ENCODE data around the gene VSIG4. TPM values are rescaled to one million over a fixed set of nuclear protein-coding genes. Genes with fewer than 3 reads are reported as not detected.
A peak's percentile ranks its signal among the peaks of the same experiment; 100 is the strongest.

Gene VSIG4
- total and polyA plus RNA-seq, 12 donors: 2.9 to 106 (median 14.8) TPM

- no peak for TF ChIP-seq CTCF (IDR thresholded peaks at IDR 0.05)
- Histone ChIP-seq H3K27ac (peak overlapping the region in 2 of 10 donors; percentile 5 to 63), H3K4me3 (no peak overlapping the region), H3K27me3 (peaks cover 0 to 34% (median 0%) of the 10 kb centered on the region in 7 donors), H3K9me3 (no peaks in the 10 kb centered on the region), H3K36me3 (no peaks in the 10 kb centered on the region), H3K4me1 (peaks cover 0 to 65% (median 0%) of the 10 kb centered on the region in 9 donors)
- ATAC-seq (no peak), DNase-seq (no peak)
- intact Hi-C loops (cut with DNase I): no loop called here
- WGBS, 2 donors: 65 to 70% methylated on average over 1 of the region's 1 CpG
Observed at GRCh38 chrX:65999563-66000148, 40.2 kb downstream of the VSIG4 start.

GRCh38 chrX:65999029-65999562 is 40.8 kb downstream of the VSIG4 start:
- peaks cover 0 to 31% (median 0%) of the 10 kb centered on the region in 7 donors for H3K27me3 ChIP-seq
- 92 to 98% methylated on average over 3 of the region's 3 CpGs for WGBS, 2 donors

GRCh38 chrX:65997978-65998717 is 41.7 kb downstream of the VSIG4 start:
- peaks cover 0 to 50% (median 0%) of the 10 kb centered on the region in 9 donors for H3K4me1 ChIP-seq
- peak overlapping the region in 1 of 10 donors; percentile 63 for H3K27ac ChIP-seq
- WGBS, 2 donors: 83 to 93% methylated on average over 2 of the region's 2 CpGs
- TF ChIP-seq CTCF (IDR thresholded peaks at IDR 0.05): no peak
- intact Hi-C loops (cut with DNase I): no loop called here
- ATAC-seq (peak in 2 of 8 donors; percentile 27 to 57), DNase-seq (no peak)
- no peaks in the 10 kb centered on the region for H3K9me3 ChIP-seq
- no peaks in the 10 kb centered on the region for H3K36me3 ChIP-seq
- H3K27me3 ChIP-seq: peaks cover 0 to 25% (median 0%) of the 10 kb centered on the region in 7 donors
- no peak overlapping the region for H3K4me3 ChIP-seq

More at GRCh38 chrX:65999029-65999562, 40.8 kb downstream of the VSIG4 start:
- no peak for TF ChIP-seq CTCF (IDR thresholded peaks at IDR 0.05)
- Histone ChIP-seq H3K36me3 (no peaks in the 10 kb centered on the region), H3K9me3 (no peaks in the 10 kb centered on the region), H3K4me3 (no peak overlapping the region), H3K4me1 (peaks cover 0 to 60% (median 0%) of the 10 kb centered on the region in 9 donors), H3K27ac (peak overlapping the region in 2 of 10 donors; percentile 5 to 63)
- DNase-seq: no peak
- ATAC-seq: no peak
- intact Hi-C loops (cut with DNase I): no loop called here

Measured in heart right ventricle (tissue), 16 donors.